ENCODE measurements around the gene VMAC.
A peak's percentile ranks its signal among the peaks of the same experiment; 100 is the strongest.

Gene VMAC

DNA sequence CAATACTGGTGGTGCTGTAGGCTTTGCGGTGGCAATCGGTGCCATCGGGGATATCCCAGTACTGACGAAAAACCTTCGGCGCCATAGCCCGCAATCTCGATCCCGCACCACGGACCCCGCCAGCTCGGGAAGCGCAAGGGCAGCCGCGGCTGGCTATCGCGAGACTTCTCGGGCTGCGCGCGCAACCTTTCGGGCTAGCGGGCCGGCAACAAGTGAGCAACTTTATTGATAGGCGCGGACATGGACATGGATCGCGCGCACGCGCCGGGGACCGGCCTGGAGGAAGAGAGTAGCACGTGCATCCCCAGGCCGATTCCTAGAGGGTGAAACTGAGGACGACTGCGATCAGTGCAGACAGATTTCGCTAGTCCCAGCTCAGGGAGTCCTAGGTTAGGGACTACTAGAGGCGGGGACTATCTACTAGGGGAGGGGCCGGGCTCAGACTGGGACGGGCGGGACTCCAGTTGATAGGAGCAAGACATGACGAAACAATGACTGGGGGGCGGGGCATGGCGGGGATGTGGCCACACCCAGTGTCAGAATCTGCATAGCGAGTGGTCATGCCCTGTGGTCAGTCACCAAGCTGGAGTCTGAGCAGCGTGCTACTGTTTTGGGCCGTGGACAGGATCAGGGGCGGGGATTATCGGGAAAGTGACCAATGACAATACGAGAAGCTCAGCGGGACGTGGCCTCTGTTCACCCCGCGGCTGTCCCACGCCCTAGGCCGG is 884 bp upstream of the VMAC start, which contains the start of gene NDUFA11:
NDUFA11 (minus strand) TSS at position 167 of the 728 bp plus-strand sequence; CDS start at position 85, 82 bp downstream.
- peak; percentile 42 for DNase-seq (ENCODE audit: low read depth, low spot score)

DNA sequence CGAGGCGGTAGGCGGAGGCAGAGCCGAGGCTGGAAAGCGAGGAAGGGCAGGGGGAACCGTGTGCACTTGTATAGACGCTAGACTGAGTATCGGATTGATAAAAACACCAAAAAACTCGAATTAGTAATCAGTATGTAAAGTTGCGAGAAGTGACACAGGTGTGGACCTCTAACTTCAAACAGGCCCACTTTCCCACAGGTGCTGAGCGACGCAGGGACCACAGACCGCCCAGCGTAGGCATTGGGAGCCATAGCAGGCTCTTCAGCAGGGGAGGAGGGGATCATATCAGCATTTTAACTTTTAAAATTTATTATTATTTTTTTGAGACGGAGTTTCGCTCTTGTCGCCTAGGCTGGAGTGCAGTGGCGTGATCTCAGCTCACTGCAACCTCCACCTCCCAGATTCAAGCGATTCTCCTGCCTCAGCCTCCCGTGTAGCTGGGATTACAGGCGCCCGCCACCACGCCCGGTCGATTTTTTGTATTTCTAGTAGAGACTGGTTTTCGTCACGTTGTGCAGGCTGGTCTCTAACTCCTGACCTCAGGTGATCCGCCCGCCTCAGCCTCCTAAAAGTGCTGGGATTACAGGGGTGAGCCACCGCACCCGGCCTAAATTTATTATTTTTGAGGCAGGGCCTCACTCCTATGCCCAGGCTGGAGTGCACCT is 574 bp downstream of the VMAC start:
- DNase-seq (ENCODE audit: low read depth, low spot score), result no peak

DNA sequence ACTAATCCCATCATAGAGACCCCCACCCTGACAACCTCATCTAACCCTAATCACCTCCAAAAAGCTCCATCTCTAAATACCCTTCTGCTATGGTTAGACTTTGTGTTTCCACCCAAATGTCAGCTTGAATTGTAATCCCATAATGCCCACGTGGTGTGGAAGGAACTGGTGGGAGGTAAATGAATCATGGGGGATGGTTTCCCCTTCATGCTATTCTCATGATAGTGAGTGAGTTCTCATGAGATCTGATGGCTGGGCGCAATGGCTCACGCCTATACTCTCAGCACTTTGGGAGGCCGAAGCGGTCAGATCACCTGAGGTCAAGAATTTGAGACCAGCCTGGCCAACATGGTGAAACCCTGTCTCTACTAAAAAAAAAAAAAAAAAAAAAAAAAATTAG is 2.6 kb downstream of the VMAC start:
- no peak for DNase-seq (ENCODE audit: low read depth, low spot score)

GRCh38 chr19:5908773-5909442 is 4.2 kb downstream of the VMAC start:
- no peak for DNase-seq (ENCODE audit: low read depth, low spot score)

DNA sequence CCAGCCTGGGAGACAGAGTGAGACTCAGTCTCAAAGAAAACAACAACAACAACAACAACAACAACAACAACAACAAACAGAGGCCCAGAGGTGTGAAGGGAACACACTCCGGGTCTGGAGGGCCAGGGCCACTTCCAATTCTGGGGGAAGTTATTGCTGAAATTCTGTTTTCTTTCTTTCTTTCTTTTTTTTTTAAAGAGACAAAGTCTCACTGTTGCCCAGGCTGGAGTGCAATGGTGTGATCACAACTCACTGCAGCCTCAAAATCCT is 5.9 kb downstream of the VMAC start:
- no peak for DNase-seq (ENCODE audit: low read depth, low spot score)

GRCh38 chr19:5911366-5911765 is 6.7 kb downstream of the VMAC start:
- no peak for DNase-seq (ENCODE audit: low read depth, low spot score)

DNA sequence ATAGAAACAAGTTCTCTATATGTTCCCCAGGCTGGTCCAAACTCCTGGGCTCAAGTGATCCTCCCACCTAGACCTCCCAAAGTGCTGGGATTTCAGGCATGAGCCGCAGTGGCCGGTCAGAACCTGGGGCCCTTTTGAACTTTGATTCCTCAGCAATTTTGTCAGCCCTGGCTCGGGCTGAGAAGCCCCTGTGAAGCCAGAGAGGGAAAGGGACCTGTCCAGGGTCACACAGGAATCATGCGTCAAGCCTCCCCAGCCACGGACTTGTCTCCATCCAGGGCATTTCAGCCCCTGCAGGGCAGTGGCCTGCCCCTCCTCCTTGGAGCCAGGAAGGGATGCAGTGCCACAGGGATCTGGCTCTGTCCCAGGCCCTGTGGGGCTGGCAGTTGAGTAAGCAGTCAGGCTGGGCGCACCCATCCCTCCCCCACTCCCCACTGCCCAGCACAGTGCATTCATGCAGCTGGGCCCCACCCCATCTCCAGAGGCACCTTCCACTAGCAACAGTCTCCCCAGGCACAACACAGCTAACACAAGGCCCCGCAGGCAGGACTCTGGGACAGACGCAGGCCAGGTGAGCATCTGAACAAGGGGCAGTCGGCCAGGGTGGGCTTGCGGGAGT is 9.2 kb downstream of the VMAC start, which contains the start of gene CAPS:
CAPS (plus strand) TSS at position 516 of the 619 bp plus-strand sequence. CDS start 153 bp downstream, outside the sequence.
- DNase-seq (ENCODE audit: low read depth, low spot score), result no peak

- no peak for DNase-seq (ENCODE audit: low read depth, low spot score)
Measured at GRCh38 chr19:5914358-5914774, 9.7 kb downstream of the VMAC start.

- no peak for DNase-seq (ENCODE audit: low read depth, low spot score)
Measured at GRCh38 chr19:5914946-5915781, 10.5 kb downstream of the VMAC start.

- DNase-seq (ENCODE audit: low read depth, low spot score), result no peak
Measured at GRCh38 chr19:5915782-5916165, 11.1 kb downstream of the VMAC start.

- DNase-seq (ENCODE audit: low read depth, low spot score), result no peak
Measured at GRCh38 chr19:5916181-5916708, 11.6 kb downstream of the VMAC start.

- DNase-seq (ENCODE audit: low read depth, low spot score), result no peak
Measured at GRCh38 chr19:5917431-5918107, 12.9 kb downstream of the VMAC start.

DNA sequence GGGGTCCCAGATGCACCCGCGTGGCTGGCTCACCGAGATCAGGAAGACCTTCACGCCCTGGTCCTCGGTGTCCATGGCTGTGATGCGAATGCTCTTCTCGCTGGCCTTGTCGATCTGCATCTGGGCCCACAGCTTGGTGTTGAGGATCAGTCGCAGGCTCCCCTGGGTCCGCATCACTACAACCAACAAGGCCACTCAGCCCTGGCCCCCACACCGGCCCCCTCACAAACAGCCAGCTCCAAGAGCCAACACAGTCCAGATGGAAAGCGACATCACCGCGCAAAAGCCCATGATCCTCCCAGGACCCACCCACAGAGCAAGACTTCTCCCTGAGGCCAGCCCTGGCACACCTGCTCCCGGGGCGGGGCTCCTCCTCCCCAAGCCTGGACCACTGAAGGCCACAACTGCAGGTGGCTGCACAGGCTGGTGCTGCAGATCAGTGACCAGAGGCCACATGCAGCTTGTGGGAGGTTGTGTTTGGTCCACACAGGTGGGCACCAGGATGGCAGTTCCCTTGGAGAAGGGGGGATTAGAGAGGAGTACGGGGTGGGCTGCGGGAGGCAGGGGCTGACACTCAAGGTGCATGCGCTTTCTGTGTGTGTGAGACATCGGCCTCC is 13.9 kb downstream of the VMAC start:
- DNase-seq (ENCODE audit: low read depth, low spot score), result no peak

- DNase-seq (ENCODE audit: low read depth, low spot score), result no peak
Measured at GRCh38 chr19:5921516-5922160, 17.0 kb downstream of the VMAC start.

- no peak for DNase-seq (ENCODE audit: low read depth, low spot score)
Measured at GRCh38 chr19:5922161-5922545, 17.5 kb downstream of the VMAC start.

GRCh38 chr19:5923356-5923755 is 18.7 kb downstream of the VMAC start:
- DNase-seq (ENCODE audit: low read depth, low spot score), result no peak

GRCh38 chr19:5925830-5926427 is 21.3 kb downstream of the VMAC start:
- no peak for DNase-seq (ENCODE audit: low read depth, low spot score)

DNA sequence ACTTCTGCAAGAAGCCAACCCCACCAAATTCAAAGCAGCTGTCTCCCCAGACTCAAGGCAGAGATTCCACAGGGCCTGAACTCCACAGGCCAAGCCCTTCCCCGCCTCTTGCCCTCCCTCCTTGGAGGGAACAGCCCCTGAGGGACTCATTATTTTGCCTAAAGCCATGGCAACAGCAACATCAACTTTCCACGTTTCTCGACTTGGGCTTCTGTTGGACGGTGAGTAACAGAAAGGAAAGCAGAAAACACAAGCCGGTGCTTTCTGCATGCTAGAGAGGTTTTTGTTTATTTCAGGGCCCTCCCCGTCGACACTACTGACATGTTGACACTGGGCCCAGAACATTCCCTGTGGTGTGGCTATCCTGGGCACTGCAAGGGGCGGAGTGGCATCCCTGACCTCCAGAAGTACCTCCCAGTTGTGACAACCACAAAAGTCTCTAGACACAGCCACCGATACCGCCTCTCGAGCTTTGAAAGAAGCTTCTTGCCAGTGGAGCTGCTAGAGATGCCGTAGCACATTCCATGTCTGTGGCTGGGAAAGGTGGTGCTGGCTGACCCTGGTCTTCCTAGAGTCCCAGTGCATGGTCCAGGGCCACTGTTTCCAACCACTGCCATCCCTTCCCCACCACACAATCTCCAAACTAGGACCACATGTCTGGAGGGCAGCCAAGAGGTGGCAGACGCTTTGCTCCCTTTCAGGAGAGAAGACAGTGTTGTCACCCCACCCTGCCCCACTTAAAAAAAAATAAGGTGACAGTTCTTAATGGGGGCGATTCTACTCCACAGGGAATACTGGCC is 22.2 kb downstream of the VMAC start:
- DNase-seq (ENCODE audit: low read depth, low spot score), result no peak

- no peak for DNase-seq (ENCODE audit: low read depth, low spot score)
Measured at GRCh38 chr19:5927441-5927821, 22.8 kb downstream of the VMAC start.
